ENCODE data around the gene TTC9C. TPM values are rescaled to one million over a fixed set of nuclear protein-coding genes. Genes with fewer than 3 reads are reported as not detected.
"Not testable (repeated sequence)": the region's sequence is repeated elsewhere in the genome, so short reads cannot be mapped to it uniquely, and the experiment has no call there.

Gene TTC9C
- total RNA-seq, 4 donors from 2014 or later: 16.3 to 42.3 (median 31.7) TPM

DNA sequence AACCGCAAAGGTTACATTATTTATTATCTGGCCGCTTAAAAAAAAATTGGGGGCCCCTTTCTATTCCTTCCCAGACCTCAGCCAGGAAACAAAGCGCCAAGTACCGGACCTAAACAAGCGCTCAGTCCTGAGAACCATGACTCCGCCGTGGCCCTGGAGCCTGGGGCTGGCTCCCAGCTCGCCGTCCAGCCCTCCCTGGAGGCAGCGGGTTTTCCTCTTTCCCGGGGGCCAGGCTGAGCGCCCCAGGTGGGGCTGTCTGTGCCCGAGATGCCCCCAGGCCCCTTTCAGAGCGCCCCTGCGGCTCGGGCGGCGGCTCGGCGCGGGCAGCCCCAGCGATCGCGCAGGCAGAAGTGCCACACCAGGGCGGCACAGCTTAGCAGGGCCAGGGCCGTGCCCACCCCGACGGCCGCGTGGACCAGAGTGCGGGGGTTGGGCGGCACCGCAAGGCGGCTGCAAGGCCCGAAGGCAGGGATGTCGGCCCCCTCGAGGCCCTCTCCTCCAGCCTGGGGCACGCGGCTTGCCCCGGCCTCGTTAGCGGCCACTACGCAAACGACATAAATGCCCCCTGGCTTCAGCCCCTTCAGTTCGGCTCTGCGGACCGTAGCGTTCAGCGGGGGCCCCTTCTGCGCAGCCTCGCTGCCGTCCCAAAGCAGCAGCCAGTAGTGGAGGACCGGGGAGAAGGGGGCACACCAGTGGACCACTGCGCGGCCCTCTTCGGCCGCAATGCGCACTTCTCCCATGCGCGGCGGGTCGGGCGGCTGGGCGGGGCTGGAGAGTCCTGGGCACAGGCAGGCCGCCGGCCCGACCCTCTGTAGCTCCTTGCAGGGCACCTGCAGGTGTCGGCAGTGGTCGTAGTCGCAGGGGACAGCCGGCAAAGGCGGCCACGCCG lies 40.5 kb upstream of the TTC9C start:
- Histone ChIP-seq H3K36me3 (peaks cover 14% of the 10 kb centered on the region), H3K4me1 (peaks cover 26% of the 10 kb centered on the region), H3K9me3 (no peaks in the 10 kb centered on the region), H3K27me3 (peaks cover 3% of the 10 kb centered on the region), H3K4me3 (peak overlapping the region; percentile 35), H3K27ac (peak overlapping the region; percentile 57)
- peak in 1 of 2 donors; percentile 73 for DNase-seq (ENCODE audit: low spot score in 2 of 2)
- WGBS: 65% methylated on average over 11 of the region's 74 CpGs
- TF ChIP-seq, protein P1, sequence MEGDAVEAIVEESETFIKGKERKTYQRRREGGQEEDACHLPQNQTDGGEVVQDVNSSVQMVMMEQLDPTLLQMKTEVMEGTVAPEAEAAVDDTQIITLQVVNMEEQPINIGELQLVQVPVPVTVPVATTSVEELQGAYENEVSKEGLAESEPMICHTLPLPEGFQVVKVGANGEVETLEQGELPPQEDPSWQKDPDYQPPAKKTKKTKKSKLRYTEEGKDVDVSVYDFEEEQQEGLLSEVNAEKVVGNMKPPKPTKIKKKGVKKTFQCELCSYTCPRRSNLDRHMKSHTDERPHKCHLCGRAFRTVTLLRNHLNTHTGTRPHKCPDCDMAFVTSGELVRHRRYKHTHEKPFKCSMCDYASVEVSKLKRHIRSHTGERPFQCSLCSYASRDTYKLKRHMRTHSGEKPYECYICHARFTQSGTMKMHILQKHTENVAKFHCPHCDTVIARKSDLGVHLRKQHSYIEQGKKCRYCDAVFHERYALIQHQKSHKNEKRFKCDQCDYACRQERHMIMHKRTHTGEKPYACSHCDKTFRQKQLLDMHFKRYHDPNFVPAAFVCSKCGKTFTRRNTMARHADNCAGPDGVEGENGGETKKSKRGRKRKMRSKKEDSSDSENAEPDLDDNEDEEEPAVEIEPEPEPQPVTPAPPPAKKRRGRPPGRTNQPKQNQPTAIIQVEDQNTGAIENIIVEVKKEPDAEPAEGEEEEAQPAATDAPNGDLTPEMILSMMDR (IDR thresholded peaks at IDR 0.05): no peak
- no peak for TF ChIP-seq POLR2AphosphoS5 (IDR thresholded peaks at IDR 0.05)
- no peak for TF ChIP-seq POLR2A (IDR thresholded peaks at IDR 0.05)
- no peak for TF ChIP-seq EP300 (IDR thresholded peaks at IDR 0.05)

DNA sequence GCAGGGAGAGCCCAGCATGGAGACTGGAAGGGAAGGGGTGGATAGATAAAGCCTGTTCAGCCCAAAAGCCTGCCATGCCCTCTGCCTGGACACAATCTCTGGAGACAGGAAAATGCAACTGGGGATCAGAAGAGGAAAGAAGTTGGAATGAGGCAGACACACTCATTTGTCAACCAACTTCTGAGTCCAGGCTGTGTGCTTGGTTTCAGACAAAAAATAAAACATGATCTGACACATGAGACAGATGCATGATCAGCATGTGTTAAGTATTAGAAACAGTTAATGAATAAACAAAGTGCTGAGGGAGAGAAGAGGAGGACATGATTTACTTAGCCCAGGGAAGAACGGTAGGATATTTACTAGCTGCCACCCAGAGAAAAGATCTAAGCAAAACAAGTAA lies 39.8 kb upstream of the TTC9C start:
- DNase-seq (ENCODE audit: low spot score in 2 of 2): no peak
- H3K27me3 ChIP-seq: peaks cover 3% of the 10 kb centered on the region
- peak overlapping the region; percentile 57 for H3K27ac ChIP-seq
- peak overlapping the region; percentile 35 for H3K4me3 ChIP-seq
- WGBS: 32% methylated on average over 1 of the region's 1 CpG
- H3K4me1 ChIP-seq: peaks cover 26% of the 10 kb centered on the region
- H3K36me3 ChIP-seq: peaks cover 19% of the 10 kb centered on the region
- H3K9me3 ChIP-seq: no peaks in the 10 kb centered on the region
- TF ChIP-seq POLR2AphosphoS5 (IDR thresholded peaks at IDR 0.05): no peak
- TF ChIP-seq EP300 (IDR thresholded peaks at IDR 0.05): no peak
- no peak for TF ChIP-seq POLR2A (IDR thresholded peaks at IDR 0.05)

DNA sequence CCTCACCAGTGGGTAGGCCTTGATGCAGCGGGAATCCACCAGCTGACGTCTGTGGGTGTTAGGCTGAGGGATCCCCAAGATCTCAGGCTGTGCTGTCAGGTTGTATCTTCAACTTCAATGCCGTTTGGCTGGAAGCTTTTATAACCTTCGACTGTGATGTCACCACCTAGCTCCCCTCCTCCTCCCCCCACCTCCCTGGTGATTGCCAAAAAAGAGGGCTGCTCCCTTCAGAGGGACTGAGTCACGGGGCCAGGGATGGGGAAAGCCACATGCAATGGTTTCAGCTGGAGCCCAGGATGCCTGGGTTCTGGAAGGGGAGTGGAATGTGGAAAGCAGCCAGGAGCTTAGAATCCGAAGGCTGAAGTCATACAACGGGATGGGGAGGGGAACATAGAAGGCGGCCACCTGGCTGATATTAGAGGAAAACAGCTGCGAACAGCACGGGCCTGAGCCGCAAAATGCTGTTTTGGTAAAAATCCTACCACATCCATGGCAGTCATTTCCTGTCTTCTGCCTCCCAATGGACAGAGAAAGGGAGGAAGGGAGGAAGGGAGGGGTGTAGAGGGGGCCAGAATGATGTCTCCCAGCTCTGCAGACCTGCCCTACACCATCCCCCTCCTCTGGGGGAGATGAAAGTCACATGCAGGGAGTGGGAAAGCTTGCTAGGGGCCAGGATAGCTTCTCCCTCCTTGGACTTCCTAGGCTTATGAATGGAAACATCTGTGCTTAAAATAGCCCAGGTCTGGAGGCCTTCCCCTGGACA lies 38.7 kb upstream of the TTC9C start, which contains the start of gene LRRN4CL:
TSS of gene LRRN4CL (minus strand) at position 110 of the 763 bp plus-strand sequence. CDS start 1,022 bp downstream, outside the sequence.
- Histone ChIP-seq H3K9me3 (no peaks in the 10 kb centered on the region), H3K36me3 (peaks cover 21% of the 10 kb centered on the region), H3K27ac (peak within 1 kb of the TSS; percentile 67), H3K4me3 (peak within 1 kb of the TSS; percentile 35), H3K27me3 (peaks cover 3% of the 10 kb centered on the region), H3K4me1 (peaks cover 28% of the 10 kb centered on the region)
- DNase-seq (ENCODE audit: low spot score in 2 of 2): peak; percentile 94 to 95
- WGBS: 31% methylated on average over 11 of the region's 11 CpGs
- TF ChIP-seq, protein P1 (IDR thresholded peaks at IDR 0.05): no peak
- TF ChIP-seq POLR2AphosphoS5 (IDR thresholded peaks at IDR 0.05) (peak in 2 of 3 donors; percentile 56 to 69), POLR2A (IDR thresholded peaks at IDR 0.05) (peak in 1 of 2 donors; percentile 50)

DNA sequence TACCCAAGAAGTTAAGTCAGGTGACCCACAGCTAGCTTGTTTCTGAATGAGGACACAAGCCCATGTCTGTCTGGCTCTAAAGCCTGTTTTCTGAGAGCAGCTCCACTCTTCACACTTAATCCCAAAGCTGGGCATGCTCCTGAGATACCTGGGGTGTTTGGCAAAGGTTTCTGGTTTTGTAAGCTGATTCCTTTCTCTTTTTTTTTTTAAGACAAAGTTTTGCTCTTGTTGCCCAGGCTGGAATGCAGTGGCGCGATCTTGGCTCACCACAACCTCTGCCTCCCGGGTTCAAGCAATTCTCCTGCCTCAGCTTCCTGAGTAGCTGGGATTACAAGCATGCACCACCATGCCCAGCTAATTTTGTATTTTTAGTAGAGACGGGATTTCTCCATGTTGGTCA lies 34.7 kb upstream of the TTC9C start:
- H3K27me3 ChIP-seq: not testable (repeated sequence)
- WGBS: 55% methylated on average over 4 of the region's 4 CpGs

DNA sequence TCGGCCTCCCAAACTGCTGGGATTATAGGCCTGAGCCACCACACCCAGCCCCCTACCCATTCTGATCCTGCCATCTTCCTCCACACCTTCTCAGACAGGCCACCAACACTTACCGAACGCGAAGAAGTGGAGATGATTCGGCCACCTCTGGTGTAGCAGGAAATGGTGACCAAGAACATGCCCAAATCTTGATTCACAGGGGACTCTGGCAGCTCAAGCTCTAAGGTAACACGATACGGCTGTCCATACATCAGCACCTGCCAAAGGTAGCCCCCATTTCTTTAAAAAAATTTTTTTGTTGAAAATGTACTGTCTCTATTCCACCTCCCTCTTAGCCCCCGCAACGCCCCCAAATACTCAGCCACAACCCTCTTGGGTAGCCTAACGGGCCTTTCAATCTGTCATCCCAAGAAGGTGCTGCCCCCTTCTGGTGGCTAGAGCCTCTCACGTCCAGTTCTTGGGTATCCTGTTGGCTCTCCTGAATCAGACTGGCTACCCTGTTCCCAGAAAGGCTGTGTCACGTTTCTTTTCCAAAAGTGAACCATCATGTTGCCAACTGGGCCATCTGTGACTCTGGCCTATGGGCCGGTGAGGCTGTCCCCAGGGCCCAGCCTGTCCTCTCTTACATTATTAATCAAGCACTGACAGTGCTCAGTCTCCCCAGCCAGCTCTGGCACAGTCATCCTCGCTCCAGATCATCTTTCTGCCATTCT lies 33.7 kb upstream of the TTC9C start:
- 41% methylated on average over 14 of the region's 14 CpGs for WGBS
- no peak overlapping the region for H3K27ac ChIP-seq

More for the DNA sequence above, 34.7 kb upstream of the TTC9C start:
- not testable (repeated sequence) for H3K4me3 ChIP-seq; DNase-seq (ENCODE audit: low spot score in 2 of 2); H3K9me3 ChIP-seq; H3K27ac ChIP-seq
- Histone ChIP-seq H3K36me3 (peaks cover 21% of the 10 kb centered on the region), H3K4me1 (peaks cover 22% of the 10 kb centered on the region)

More for the DNA sequence above, 33.7 kb upstream of the TTC9C start:
- TF ChIP-seq POLR2A (IDR thresholded peaks at IDR 0.05): no peak
- TF ChIP-seq, protein P1 (IDR thresholded peaks at IDR 0.05): peak; percentile 71 to 73
- peak in 1 of 2 donors; percentile 87 for DNase-seq (ENCODE audit: low spot score in 2 of 2)
- no peaks in the 10 kb centered on the region for H3K9me3 ChIP-seq
- H3K27me3 ChIP-seq: no peaks in the 10 kb centered on the region
- H3K4me1 ChIP-seq: peaks cover 16% of the 10 kb centered on the region
- H3K36me3 ChIP-seq: peaks cover 21% of the 10 kb centered on the region
- H3K4me3 ChIP-seq: no peak overlapping the region

All from suprapubic skin (tissue), 4 donors.